ENCODE data around the gene SEC61G. TPM values are rescaled to one million over a fixed set of nuclear protein-coding genes. Genes with fewer than 3 reads are reported as not detected.

SEC61G gene
- total and polyA plus RNA-seq, 7 donors = 44.1 to 423 (median 67.8) TPM

- no peak overlapping the region for H3K27ac ChIP-seq
- peak in 1 of 4 donors; percentile 38 for ATAC-seq
- no peaks in the 10 kb centered on the region for H3K9me3 ChIP-seq
- H3K27me3 ChIP-seq (ENCODE audit: insufficient read depth in 3 of 3, low read length in 2 of 3) = no peaks in the 10 kb centered on the region
- no peak for DNase-seq
- 79 to 82% (median 79%) methylated on average over 4 of the region's 4 CpGs for WGBS, 3 donors
- intact Hi-C loops (cut with DNase I) = no loop called here
- TF ChIP-seq CTCF (IDR thresholded peaks at IDR 0.05) = no peak
- H3K4me3 ChIP-seq = no peak overlapping the region
- H3K36me3 ChIP-seq (ENCODE audit: insufficient read depth in 1 of 2, low read depth in 1 of 2) = no peaks in the 10 kb centered on the region
- no peaks in the 10 kb centered on the region for H3K4me1 ChIP-seq
These were observed 39.5 kb upstream of the SEC61G start for GRCh38 chr7:54798530-54798929.

- intact Hi-C loops (cut with DNase I) = no loop called here
- H3K36me3 ChIP-seq (ENCODE audit: insufficient read depth in 1 of 2, low read depth in 1 of 2) = no peaks in the 10 kb centered on the region
- WGBS, 3 donors = 49 to 73% (median 59%) methylated on average over 4 of the region's 4 CpGs
- peak in 1 of 4 donors; percentile 54 for ATAC-seq
- no peaks in the 10 kb centered on the region for H3K27me3 ChIP-seq (ENCODE audit: insufficient read depth in 3 of 3, low read length in 2 of 3)
- TF ChIP-seq CTCF (IDR thresholded peaks at IDR 0.05) = no peak
- no peaks in the 10 kb centered on the region for H3K4me1 ChIP-seq
- H3K4me3 ChIP-seq = no peak overlapping the region
- DNase-seq = no peak
- H3K9me3 ChIP-seq = no peaks in the 10 kb centered on the region
- H3K27ac ChIP-seq = no peak overlapping the region
These were observed 37.8 kb upstream of the SEC61G start for GRCh38 chr7:54796853-54797252.

GRCh38 chr7:54796150-54796549 lies 37.1 kb upstream of the SEC61G start:
- Histone ChIP-seq H3K4me1 (no peaks in the 10 kb centered on the region), H3K27ac (no peak overlapping the region), H3K36me3 (ENCODE audit: insufficient read depth in 1 of 2, low read depth in 1 of 2) (no peaks in the 10 kb centered on the region), H3K9me3 (no peaks in the 10 kb centered on the region), H3K27me3 (ENCODE audit: insufficient read depth in 3 of 3, low read length in 2 of 3) (no peaks in the 10 kb centered on the region), H3K4me3 (no peak overlapping the region)
- DNase-seq = no peak
- peak in 2 of 4 donors; percentile 20 to 77 for ATAC-seq
- no peak for TF ChIP-seq CTCF (IDR thresholded peaks at IDR 0.05)
- 26 to 56% (median 41%) methylated on average over 6 of the region's 6 CpGs for WGBS, 3 donors
- intact Hi-C loops (cut with DNase I) = no loop called here

- intact Hi-C loops (cut with DNase I) = no loop called here
- Histone ChIP-seq H3K4me3 (no peak overlapping the region), H3K4me1 (peaks cover 4% of the 10 kb centered on the region), H3K9me3 (no peaks in the 10 kb centered on the region), H3K27me3 (ENCODE audit: insufficient read depth in 3 of 3, low read length in 2 of 3) (no peaks in the 10 kb centered on the region), H3K27ac (no peak overlapping the region), H3K36me3 (ENCODE audit: insufficient read depth in 1 of 2, low read depth in 1 of 2) (no peaks in the 10 kb centered on the region)
- 53 to 77% (median 73%) methylated on average over 10 to 11 of the region's 11 CpGs for WGBS, 3 donors
- DNase-seq (no peak), ATAC-seq (no peak)
- no peak for TF ChIP-seq CTCF (IDR thresholded peaks at IDR 0.05)
These were observed 33.4 kb upstream of the SEC61G start for GRCh38 chr7:54792383-54792782.

- Histone ChIP-seq H3K9me3 (no peaks in the 10 kb centered on the region), H3K36me3 (ENCODE audit: insufficient read depth in 1 of 2, low read depth in 1 of 2) (no peaks in the 10 kb centered on the region), H3K4me1 (peaks cover 4% of the 10 kb centered on the region), H3K4me3 (no peak overlapping the region), H3K27ac (no peak overlapping the region), H3K27me3 (ENCODE audit: insufficient read depth in 3 of 3, low read length in 2 of 3) (no peaks in the 10 kb centered on the region)
- ATAC-seq = peak; percentile 87 to 98 (median 97)
- TF ChIP-seq CTCF (IDR thresholded peaks at IDR 0.05) = peak; percentile 74
- intact Hi-C loops (cut with DNase I) = loop anchor here in 1 of 2 donors (1.0 to 10.0 kb wide), 3 partner anchors 50 to 467 kb away; partner anchors contain the start of gene EGFR
- 2 to 7% (median 5%) methylated on average over 9 of the region's 9 CpGs for WGBS, 3 donors
- DNase-seq = peak in 1 of 2 donors; percentile 25
These were observed 29.7 kb upstream of the SEC61G start for GRCh38 chr7:54788664-54789063.

Data from psoas muscle (tissue), 8 donors.